Naive B cell (primary cell): Measurements from ENCODE around the gene GBP6. TPM values are rescaled to one million over a fixed set of nuclear protein-coding genes. Genes with fewer than 3 reads are reported as not detected.
A peak's percentile ranks its signal among the peaks of the same experiment; 100 is the strongest.
"Not testable (repeated sequence)": the region's sequence is repeated elsewhere in the genome, so short reads cannot be mapped to it uniquely, and the experiment has no call there.

Experiments used
- ATAC-seq, 2 donors: fragments of 150-1000 bp; cut with Tn5 transposase; 2 replicates each; pipeline ENCODE4 v1.10.0; 2021; ENCODE audit warnings: low read depth in 2 of 2, mild to moderate bottlenecking in 2 of 2, moderate library complexity in 2 of 2
- DNase-seq: peaks from one replicate; pipeline ENCODE4 v3.0.0; 2022
- H3K27ac Mint-ChIP-seq, 6 donors: one replicate each; pipeline ENCODE4 v1.8.0; 2020 to 2022; ENCODE audit warnings: mild to moderate bottlenecking in 6 of 6, mixed read lengths in 6 of 6, moderate library complexity in 5 of 6, inconsistent platforms in 2 of 6
- H3K27me3 Mint-ChIP-seq, 3 donors: one replicate each; pipeline ENCODE4 v1.8.0; 2021 to 2022; ENCODE audit warnings: mixed read lengths in 3 of 3, mild to moderate bottlenecking in 1 of 3
- H3K36me3 Mint-ChIP-seq, 2 donors: one replicate each; pipeline ENCODE4 v1.8.0; 2020 to 2022; ENCODE audit warnings: mixed read lengths in 2 of 2, inconsistent platforms in 1 of 2, mild to moderate bottlenecking in 1 of 2
- H3K4me1 Mint-ChIP-seq, 3 donors: one replicate each; pipeline ENCODE4 v1.8.0; 2020 to 2022; ENCODE audit warnings: mixed read lengths in 3 of 3, inconsistent platforms in 1 of 3, mild to moderate bottlenecking in 1 of 3, moderate library complexity in 1 of 3
- H3K4me3 Mint-ChIP-seq, 8 donors: one replicate each; pipeline ENCODE4 v1.8.0; 2020 to 2022; ENCODE audit warnings: mild to moderate bottlenecking in 8 of 8, mixed read lengths in 8 of 8, moderate library complexity in 8 of 8, inconsistent platforms in 2 of 8
- H3K9me3 Mint-ChIP-seq, 7 donors: one replicate each; pipeline ENCODE4 v1.8.0; 2020 to 2022; ENCODE audit warnings: mixed read lengths in 7 of 7, mild to moderate bottlenecking in 5 of 7, inconsistent platforms in 2 of 7, moderate library complexity in 1 of 7
- polyA plus RNA-seq, 6 donors: library from polyadenylated mRNA; unstranded; fragments of 300-500 nt; fragmentation: Illumina TruSeq; gene quantifications; one replicate each; pipeline ENCODE4 v1.2.3, GENCODE V29; 2021; ENCODE audit warnings: low read depth in 6 of 6

GBP6 gene
- not detected for polyA plus RNA-seq

- Mint-ChIP-seq H3K4me1 (no peaks in the 10 kb centered on the region), H3K27me3 (peaks cover 0 to under 1% (median 0%) of the 10 kb centered on the region in 3 donors), H3K27ac (no peak within 1 kb of the TSS), H3K36me3 (no peaks in the 10 kb centered on the region), H3K9me3 (no peaks in the 10 kb centered on the region), H3K4me3 (no peak within 1 kb of the TSS)
- ATAC-seq (no peak), DNase-seq (no peak)
These were observed at the start of gene GBP6 for GRCh38 chr1:89363638-89364536. GBP6 (plus strand) TSS chr1:89364059; CDS start chr1:89368552, 4,493 bp downstream.

- H3K9me3 Mint-ChIP-seq: peaks cover 5 to 41% (median 15%) of the 10 kb centered on the region in 7 donors
- ATAC-seq: no peak
- H3K36me3 Mint-ChIP-seq: peaks cover 12 to 16% of the 10 kb centered on the region in 2 donors
- peaks cover 12 to 16% (median 13%) of the 10 kb centered on the region in 3 donors for H3K27me3 Mint-ChIP-seq
- H3K4me3 Mint-ChIP-seq: peak overlapping the region in 1 of 8 donors; percentile 43
- H3K4me1 Mint-ChIP-seq: no peaks in the 10 kb centered on the region
- DNase-seq: no peak
- H3K27ac Mint-ChIP-seq: no peak overlapping the region
These were observed 41.5 kb upstream of the GBP6 start for GRCh38 chr1:89322402-89322801.

GRCh38 chr1:89331890-89332289 is 32.0 kb upstream of the GBP6 start:
- Mint-ChIP-seq H3K27me3 (peaks cover 0 to 5% (median 0%) of the 10 kb centered on the region in 3 donors), H3K36me3 (peaks cover 0 to 6% of the 10 kb centered on the region in 2 donors), H3K4me1 (no peaks in the 10 kb centered on the region), H3K27ac (no peak overlapping the region), H3K9me3 (peaks cover 0 to 10% (median 3%) of the 10 kb centered on the region in 7 donors), H3K4me3 (no peak overlapping the region)
- no peak for ATAC-seq
- DNase-seq: no peak

- H3K4me1 Mint-ChIP-seq: no peaks in the 10 kb centered on the region
- peaks cover 0 to 5% (median 0%) of the 10 kb centered on the region in 3 donors for H3K27me3 Mint-ChIP-seq
- peaks cover 0 to 6% of the 10 kb centered on the region in 2 donors for H3K36me3 Mint-ChIP-seq
- ATAC-seq (no peak), DNase-seq (no peak)
- H3K4me3 Mint-ChIP-seq: no peak overlapping the region
- H3K27ac Mint-ChIP-seq: no peak overlapping the region
- peaks cover 0 to 10% (median 3%) of the 10 kb centered on the region in 7 donors for H3K9me3 Mint-ChIP-seq
These were observed 31.4 kb upstream of the GBP6 start for GRCh38 chr1:89332461-89332860.

- DNase-seq: no peak
- H3K27ac Mint-ChIP-seq: no peak overlapping the region
- no peak for ATAC-seq
- H3K36me3 Mint-ChIP-seq: peaks cover 0 to 6% of the 10 kb centered on the region in 2 donors
- H3K27me3 Mint-ChIP-seq: no peaks in the 10 kb centered on the region
- no peaks in the 10 kb centered on the region for H3K4me1 Mint-ChIP-seq
- H3K9me3 Mint-ChIP-seq: peaks cover 0 to 10% (median 3%) of the 10 kb centered on the region in 7 donors
- no peak overlapping the region for H3K4me3 Mint-ChIP-seq
These were observed 28.4 kb upstream of the GBP6 start for GRCh38 chr1:89335486-89335885.

GRCh38 chr1:89337903-89338302 is 26.0 kb upstream of the GBP6 start:
- Mint-ChIP-seq H3K27ac (peak overlapping the region in 3 of 6 donors; percentile 17 to 74 (median 50)), H3K4me3 (no peak overlapping the region)

GRCh38 chr1:89339039-89339438 is 24.8 kb upstream of the GBP6 start:
- ATAC-seq: no peak
- Mint-ChIP-seq H3K27me3 (no peaks in the 10 kb centered on the region), H3K4me1 (no peaks in the 10 kb centered on the region), H3K4me3 (no peak overlapping the region), H3K9me3 (peaks cover 0 to 12% (median 3%) of the 10 kb centered on the region in 7 donors), H3K27ac (no peak overlapping the region), H3K36me3 (peaks cover 0 to 6% of the 10 kb centered on the region in 2 donors)
- DNase-seq: no peak

More at GRCh38 chr1:89337903-89338302, 26.0 kb upstream of the GBP6 start:
- no peaks in the 10 kb centered on the region for H3K27me3 Mint-ChIP-seq
- peaks cover 0 to 6% of the 10 kb centered on the region in 2 donors for H3K36me3 Mint-ChIP-seq
- no peaks in the 10 kb centered on the region for H3K4me1 Mint-ChIP-seq
- DNase-seq: no peak
- peaks cover 0 to 10% (median 2%) of the 10 kb centered on the region in 7 donors for H3K9me3 Mint-ChIP-seq
- no peak for ATAC-seq

- H3K4me3 Mint-ChIP-seq, H3K9me3 Mint-ChIP-seq, H3K4me1 Mint-ChIP-seq, H3K27ac Mint-ChIP-seq, DNase-seq, ATAC-seq, H3K36me3 Mint-ChIP-seq, H3K27me3 Mint-ChIP-seq: not testable (repeated sequence)
These were observed 18.4 kb upstream of the GBP6 start for GRCh38 chr1:89345479-89345878.

GRCh38 chr1:89347296-89347695 is 16.6 kb upstream of the GBP6 start:
- Mint-ChIP-seq H3K36me3 (no peaks in the 10 kb centered on the region), H3K4me3 (no peak overlapping the region), H3K9me3 (peaks cover 0 to 7% (median 3%) of the 10 kb centered on the region in 7 donors), H3K4me1 (no peaks in the 10 kb centered on the region), H3K27me3 (no peaks in the 10 kb centered on the region), H3K27ac (no peak overlapping the region)
- DNase-seq (no peak), ATAC-seq (no peak)

- DNase-seq: no peak
- H3K27ac Mint-ChIP-seq: peak overlapping the region in 1 of 6 donors; percentile 33
- no peaks in the 10 kb centered on the region for H3K27me3 Mint-ChIP-seq
- H3K4me1 Mint-ChIP-seq: peaks cover 0 to 3% (median 0%) of the 10 kb centered on the region in 3 donors
- H3K9me3 Mint-ChIP-seq: no peaks in the 10 kb centered on the region
- no peaks in the 10 kb centered on the region for H3K36me3 Mint-ChIP-seq
- no peak for ATAC-seq
- no peak overlapping the region for H3K4me3 Mint-ChIP-seq
These were observed 13.6 kb upstream of the GBP6 start for GRCh38 chr1:89350298-89350697.

- no peaks in the 10 kb centered on the region for H3K27me3 Mint-ChIP-seq
- no peak overlapping the region for H3K27ac Mint-ChIP-seq
- H3K4me1 Mint-ChIP-seq: peaks cover 0 to 3% (median 0%) of the 10 kb centered on the region in 3 donors
- DNase-seq (no peak), ATAC-seq (no peak)
- H3K4me3 Mint-ChIP-seq: no peak overlapping the region
- no peaks in the 10 kb centered on the region for H3K9me3 Mint-ChIP-seq
- H3K36me3 Mint-ChIP-seq: no peaks in the 10 kb centered on the region
These were observed 12.1 kb upstream of the GBP6 start for GRCh38 chr1:89351597-89352311.

- Mint-ChIP-seq H3K27ac (no peak overlapping the region), H3K4me3 (no peak overlapping the region), H3K27me3 (no peaks in the 10 kb centered on the region), H3K4me1 (peaks cover 0 to 3% (median 0%) of the 10 kb centered on the region in 3 donors), H3K36me3 (no peaks in the 10 kb centered on the region), H3K9me3 (no peaks in the 10 kb centered on the region)
- DNase-seq: no peak
- no peak for ATAC-seq
These were observed 11.4 kb upstream of the GBP6 start for GRCh38 chr1:89352421-89352820.

- no peak for ATAC-seq
- peaks cover 5 to 7% (median 6%) of the 10 kb centered on the region in 3 donors for H3K4me1 Mint-ChIP-seq
- no peak overlapping the region for H3K27ac Mint-ChIP-seq
- DNase-seq: no peak
- no peaks in the 10 kb centered on the region for H3K27me3 Mint-ChIP-seq
- H3K4me3 Mint-ChIP-seq: no peak overlapping the region
- no peaks in the 10 kb centered on the region for H3K36me3 Mint-ChIP-seq
- no peaks in the 10 kb centered on the region for H3K9me3 Mint-ChIP-seq
These were observed 9.7 kb upstream of the GBP6 start for GRCh38 chr1:89354205-89354604.
